GM12878 (cell line): ENCODE results near the gene DHX38. TPM values are rescaled to one million over a fixed set of nuclear protein-coding genes. Genes with fewer than 3 reads are reported as not detected.
A peak's percentile ranks its signal among the peaks of the same experiment; 100 is the strongest.

Experiments
- ATAC-seq: fragments of 200-7000 bp; cut with Tn5 transposase; 3 replicates; pipeline ENCODE4 v1.9.1; 2020; ENCODE audit warnings: mild to moderate bottlenecking, moderate library complexity
- BruUV-seq: library from RNA; stranded (reverse); fragments of 400-500 nt; replicated peaks from 2 replicates; lab custom pipeline; 2021; lab: Mats Ljungman, UMichigan
- CTCF ChIA-PET: fragments of 300-600 bp; sonication (Branson Sonifier 250); formaldehyde crosslinking; extraction: SDS; loops from one replicate; lab custom pipeline; 2021; ENCODE audit warnings: inconsistent platforms; lab: Yijun Ruan, JAX
- POLR2A ChIA-PET: fragments of 350-600 bp; formaldehyde crosslinking; extraction: SDS; loops from one replicate; lab custom pipeline; 2021; ENCODE audit warnings: inconsistent platforms; lab: Charles Lee
- RAD21 ChIA-PET: fragments of 300-600 bp; sonication (Branson Sonifier 250); formaldehyde crosslinking; loops from one replicate; lab custom pipeline; 2023; ENCODE audit warnings: antibody characterized with exemption; ENCODE audit not compliant: unreplicated experiment; lab: Charles Lee
- SMC1A ChIA-PET: fragments of 300-600 bp; sonication (Branson Sonifier 250); formaldehyde crosslinking; loops from one replicate; lab custom pipeline; 2023; ENCODE audit not compliant: unreplicated experiment, uncharacterized antibody; lab: Charles Lee
- DNase-seq: peaks from one replicate; pipeline ENCODE4 v3.0.0-alpha.2; 2011; ENCODE audit warnings: low read depth, low spot score
- FAIRE-seq: peaks from 3 replicates; lab custom pipeline; 2011; peaks lifted over from hg19 to GRCh38; lab: Jason Lieb, UNC
- H2AFZ ChIP-seq: 2 replicates; pipeline ENCODE4 v1.6.0; 2011; ENCODE audit warnings: low read depth, low read length, control low read depth; ENCODE audit not compliant: control insufficient read depth
- H3K27ac ChIP-seq: 2 replicates; pipeline ENCODE4 v1.5.1; 2011; ENCODE audit warnings: control low read depth; ENCODE audit not compliant: control insufficient read depth, insufficient read depth
- H3K27me3 ChIP-seq, 2 experiments: replicated peaks in 1 of 2; 2 replicates each; pipeline versions ENCODE4 v1.6.0 to v1.6.1; 2011; ENCODE audit warnings: low read length in 1 of 2; ENCODE audit not compliant: control insufficient read depth in 2 of 2, insufficient read depth in 2 of 2
- H3K36me3 ChIP-seq, 2 experiments: 2 replicates each; pipeline ENCODE4 v1.5.1; 2011; ENCODE audit warnings: low read length in 1 of 2; ENCODE audit not compliant: control insufficient read depth in 2 of 2, insufficient read depth in 2 of 2
- H3K4me1 ChIP-seq: 2 replicates; pipeline ENCODE4 v1.6.1; 2011; ENCODE audit warnings: mild to moderate bottlenecking, low read length, moderate library complexity, mixed read lengths; ENCODE audit not compliant: control insufficient read depth, insufficient read depth
- H3K4me2 ChIP-seq: 2 replicates; pipeline ENCODE4 v1.6.0; 2011; ENCODE audit warnings: control low read depth; ENCODE audit not compliant: control insufficient read depth, insufficient read depth
- H3K4me3 ChIP-seq: fragments of 200-600 bp; sonication (generic); 2 replicates; pipeline ENCODE4 v1.5.1; 2016
- H3K79me2 ChIP-seq: 2 replicates; pipeline ENCODE4 v1.6.0; 2011; ENCODE audit warnings: low read length; ENCODE audit not compliant: control insufficient read depth, insufficient read depth
- H3K9ac ChIP-seq: 2 replicates; pipeline ENCODE4 v1.8.0; 2011; ENCODE audit warnings: low read length, control low read depth, mixed read lengths; ENCODE audit not compliant: control insufficient read depth, insufficient read depth
- H3K9me3 ChIP-seq: replicated peaks from 3 replicates; pipeline ENCODE4 v1.5.1; 2011; ENCODE audit warnings: mild to moderate bottlenecking, low read length; ENCODE audit not compliant: control insufficient read depth, insufficient read depth
- H4K20me1 ChIP-seq: 2 replicates; pipeline ENCODE4 v1.6.0; 2011; ENCODE audit not compliant: control insufficient read depth, insufficient read depth
- ELK1 ChIP-seq: IDR thresholded peaks from 2 replicates; pipeline ENCODE4 v1.6.1; 2012; ENCODE audit warnings: low read depth, low read length, improper control_type of control experiment
- MXI1 ChIP-seq: fragments of 150-350 bp; IDR thresholded peaks from 2 replicates; pipeline ENCODE4 v1.6.1; 2011; ENCODE audit warnings: low read depth, mild to moderate bottlenecking, inconsistent platforms, low read length, improper control_type of control experiment
- ZBED1 ChIP-seq: IDR thresholded peaks from 2 replicates; pipeline ENCODE4 v1.6.1; 2016; ENCODE audit warnings: borderline replicate concordance
- WGBS: methylation state at CpG from one replicate; pipeline ENCODE4 v1.1.6; 2016; ENCODE audit warnings: low lambda C conversion rate; ENCODE audit not compliant: insufficient replicate concordance, insufficient coverage; ENCODE audit errors: missing lambda C conversion rate; 5-methylcytosine and 5-hydroxymethylcytosine counted together
- in situ Hi-C: fragments of 300-500 bp; cut with MboI; formaldehyde crosslinking; loops from 9 replicates; pipeline ENCODE4 v1.14.3; 2018; ENCODE audit warnings: mixed read lengths
- intact Hi-C: fragments of 100-400 bp; cut with micrococcal nuclease; formaldehyde crosslinking; loops from one replicate; pipeline ENCODE4 v1.14.2; 2022; ENCODE audit not compliant: unreplicated experiment
- polyA plus RNA-seq, 11 experiments: library from polyadenylated mRNA; depleted of rRNA in 4 of 11; unstranded in 6 of 11; stranded (reverse) in 5 of 11; fragments of >200 nt; fragmentation: Nextera tagmentation in 4 of 11; fragmentation: Illumina TruSeq in 1 of 11; extraction: Ambion mirVana in 4 of 11; extraction: Trizol in 1 of 11; gene quantifications; 1 replicate in 1 of 11; 2 replicates in 10 of 11; pipeline versions ENCODE4 v1.2.1 to v1.2.3, GENCODE V29; 2011 to 2016; ENCODE audit warnings: inconsistent platforms in 2 of 11, missing spikeins in 2 of 11, low read depth in 1 of 11
- total RNA-seq, 4 experiments: library from RNA; depleted of rRNA in 3 of 4; stranded (reverse); fragments of >200 nt in 3 of 4; fragmentation: Illumina TruSeq in 1 of 4; extraction: Trizol in 1 of 4; gene quantifications; 2 replicates each; pipeline versions ENCODE4 v1.2.1 to v1.2.3, GENCODE V29; 2013 to 2021

Gene DHX38
- total and polyA plus RNA-seq, 10 of the 15 experiments (the other 5 are each of a cell fraction or from before 2014, with no cell fraction given) = 2.1 to 67.8 (median 43.2) TPM

- in situ Hi-C loops = no loop called here
Measured at GRCh38 chr16:72091217-72091616, 2.4 kb upstream of the DHX38 start.

More at GRCh38 chr16:72091217-72091616, 2.4 kb upstream of the DHX38 start:
- peak overlapping the region; percentile 9 for H3K4me2 ChIP-seq
- H3K4me1 ChIP-seq = peaks cover 11% of the 10 kb centered on the region
- POLR2A ChIA-PET = interaction anchor here (1.0 kb wide), 1 partner anchor 14 kb away, joined by 5 read pairs; no protein-coding TSS in a partner anchor
- H3K9ac ChIP-seq = no peak overlapping the region
- no TSS peak for BruUV-seq
- no peaks in the 10 kb centered on the region for H3K27me3 ChIP-seq
- RAD21 ChIA-PET = no interaction called here
- CTCF ChIA-PET = interaction anchor here (0.9 to 3.8 kb wide), 4 partner anchors 8 to 59 kb away, joined by 3 to 27 read pairs (median 4); no protein-coding TSS in a partner anchor
- FAIRE-seq (no peak), DNase-seq (no peak), ATAC-seq (no peak)
- peak overlapping the region; percentile 18; the same call in 1 of the 2 replicates for H3K4me3 ChIP-seq
- WGBS = 100% methylated on average over 3 of the region's 3 CpGs
- SMC1A ChIA-PET = interaction anchor here (0.9 to 2.3 kb wide), 3 partner anchors 8 to 24 kb away, joined by 3 to 6 read pairs (median 3); no protein-coding TSS in a partner anchor
- no peak overlapping the region for H2AFZ ChIP-seq
- no peak overlapping the region for H3K27ac ChIP-seq
- 0 out of 2 replicates have a peak, but pooled peaks cover 2% of the 10 kb centered on the region for H4K20me1 ChIP-seq
- H3K36me3 ChIP-seq = peaks cover 0 to 15% of the 10 kb centered on the region in 2 experiments; a peak in 1 of 4 replicates
- peaks cover 49% of the 10 kb centered on the region for H3K79me2 ChIP-seq
- TF ChIP-seq ZBED1 (no peak), ELK1 (no peak), MXI1 (no peak)
- intact Hi-C loops = loop anchor here (5.0 to 10.0 kb wide), 3 partner anchors 196 to 626 kb away; partner anchors contain the start of genes AP1G1, IST1 and ZNF23
- H3K9me3 ChIP-seq = no peaks in the 10 kb centered on the region
